ENCODE data around the gene NOSTRIN. TPM values are rescaled to one million over a fixed set of nuclear protein-coding genes. Genes with fewer than 3 reads are reported as not detected.

The NOSTRIN gene
- total and polyA plus RNA-seq, 4 donors: 4.1 to 16.7 (median 8.5) TPM

GRCh38 chr2:168910330-168910729, 107.9 kb downstream of the NOSTRIN start:
- 76% methylated on average over 5 of the region's 5 CpGs for WGBS

GRCh38 chr2:168912466-168912865, 110.0 kb downstream of the NOSTRIN start:
- no peak overlapping the region for H3K9ac ChIP-seq (ENCODE audit: low read depth in 1 of 2, low read length in 2 of 2)
- no peak overlapping the region for H3K27ac ChIP-seq (ENCODE audit: low read depth in 1 of 2, low read length in 2 of 2)
- H3K27me3 ChIP-seq (ENCODE audit: control insufficient read depth in 4 of 4, insufficient read depth in 4 of 4, low read length in 3 of 4): no peaks in the 10 kb centered on the region
- no peak for DNase-seq (ENCODE audit: low spot score)
- 62% methylated on average over 6 of the region's 6 CpGs for WGBS
- TF ChIP-seq FOXA2 (IDR thresholded peaks at IDR 0.05): no peak
- TF ChIP-seq RAD21 (IDR thresholded peaks at IDR 0.05): no peak
- no peak for TF ChIP-seq EGR1 (IDR thresholded peaks at IDR 0.05; ENCODE audit: low read depth in 2 of 2)
- TF ChIP-seq RXRA (IDR thresholded peaks at IDR 0.05): no peak
- no peak for TF ChIP-seq FOXA1 (IDR thresholded peaks at IDR 0.05)
- TF ChIP-seq MAX (IDR thresholded peaks at IDR 0.05): no peak
- TF ChIP-seq HNF4G (IDR thresholded peaks at IDR 0.05): no peak
- no peak for TF ChIP-seq HNF4A (conservative IDR thresholded peaks at IDR 0.05)
- TF ChIP-seq ATF3 (IDR thresholded peaks at IDR 0.05): no peak
- TF ChIP-seq REST (IDR thresholded peaks at IDR 0.05): no peak
- TF ChIP-seq GABPA (IDR thresholded peaks at IDR 0.05 in 1 of 2, conservative IDR thresholded peaks at IDR 0.05 in 1 of 2): no peak
- peaks cover 0 to 5% (median 2%) of the 10 kb centered on the region in 4 donors for H3K9me3 ChIP-seq (ENCODE audit: control insufficient read depth in 4 of 4, low read length in 3 of 4)
- no peaks in the 10 kb centered on the region for H3K36me3 ChIP-seq (ENCODE audit: control insufficient read depth in 4 of 4, insufficient read depth in 3 of 4, low read depth in 1 of 4, low read length in 3 of 4)
- H3K4me1 ChIP-seq (ENCODE audit: control insufficient read depth in 4 of 4, insufficient read depth in 4 of 4, low read length in 3 of 4): peaks cover 2 to 11% (median 7%) of the 10 kb centered on the region in 4 donors
- H3K4me3 ChIP-seq (ENCODE audit: low read depth in 1 of 3, low read length in 3 of 3): no peak overlapping the region

More at GRCh38 chr2:168910330-168910729, 107.9 kb downstream of the NOSTRIN start:
- Histone ChIP-seq H3K9me3 (ENCODE audit: control insufficient read depth in 4 of 4, low read length in 3 of 4) (no peaks in the 10 kb centered on the region), H3K4me3 (ENCODE audit: low read depth in 1 of 3, low read length in 3 of 3) (no peak overlapping the region), H3K4me1 (ENCODE audit: control insufficient read depth in 4 of 4, insufficient read depth in 4 of 4, low read length in 3 of 4) (peaks cover 2 to 11% (median 7%) of the 10 kb centered on the region in 4 donors), H3K27ac (ENCODE audit: low read depth in 1 of 2, low read length in 2 of 2) (no peak overlapping the region), H3K9ac (ENCODE audit: low read depth in 1 of 2, low read length in 2 of 2) (no peak overlapping the region), H3K27me3 (ENCODE audit: control insufficient read depth in 4 of 4, insufficient read depth in 4 of 4, low read length in 3 of 4) (no peaks in the 10 kb centered on the region), H3K36me3 (ENCODE audit: control insufficient read depth in 4 of 4, insufficient read depth in 3 of 4, low read depth in 1 of 4, low read length in 3 of 4) (no peaks in the 10 kb centered on the region)
- no peak for DNase-seq (ENCODE audit: low spot score)
- TF ChIP-seq NR2F2 (IDR thresholded peaks at IDR 0.05): no peak
- no peak for TF ChIP-seq GABPA (IDR thresholded peaks at IDR 0.05 in 1 of 2, conservative IDR thresholded peaks at IDR 0.05 in 1 of 2)

- H3K36me3 ChIP-seq (ENCODE audit: control insufficient read depth in 4 of 4, insufficient read depth in 3 of 4, low read depth in 1 of 4, low read length in 3 of 4): no peaks in the 10 kb centered on the region
- WGBS: 18% methylated on average over 21 of the region's 21 CpGs
- H3K27ac ChIP-seq (ENCODE audit: low read depth in 1 of 2, low read length in 2 of 2): no peak overlapping the region
- H3K9me3 ChIP-seq (ENCODE audit: control insufficient read depth in 4 of 4, low read length in 3 of 4): peaks cover 0 to 5% (median 2%) of the 10 kb centered on the region in 4 donors
- H3K27me3 ChIP-seq (ENCODE audit: control insufficient read depth in 4 of 4, insufficient read depth in 4 of 4, low read length in 3 of 4): no peaks in the 10 kb centered on the region
- H3K4me3 ChIP-seq (ENCODE audit: low read depth in 1 of 3, low read length in 3 of 3): peak overlapping the region in 1 of 3 donors; percentile 7
- peaks cover 2 to 11% (median 7%) of the 10 kb centered on the region in 4 donors for H3K4me1 ChIP-seq (ENCODE audit: control insufficient read depth in 4 of 4, insufficient read depth in 4 of 4, low read length in 3 of 4)
- H3K9ac ChIP-seq (ENCODE audit: low read depth in 1 of 2, low read length in 2 of 2): no peak overlapping the region
- DNase-seq (ENCODE audit: low spot score): no peak
- TF ChIP-seq GABPA (IDR thresholded peaks at IDR 0.05 in 1 of 2, conservative IDR thresholded peaks at IDR 0.05 in 1 of 2): no peak
- TF ChIP-seq FOXA2 (IDR thresholded peaks at IDR 0.05): no peak
- no peak for TF ChIP-seq EGR1 (IDR thresholded peaks at IDR 0.05; ENCODE audit: low read depth in 2 of 2)
- no peak for TF ChIP-seq SP1 (IDR thresholded peaks at IDR 0.05)
- TF ChIP-seq NR2F2 (IDR thresholded peaks at IDR 0.05): no peak
- TF ChIP-seq HNF4A (conservative IDR thresholded peaks at IDR 0.05): no peak
- no peak for TF ChIP-seq YY1 (IDR thresholded peaks at IDR 0.05)
- no peak for TF ChIP-seq HNF4G (IDR thresholded peaks at IDR 0.05)
- no peak for TF ChIP-seq JUND (IDR thresholded peaks at IDR 0.05)
- no peak for TF ChIP-seq REST (IDR thresholded peaks at IDR 0.05)
- no peak for TF ChIP-seq TAF1 (conservative IDR thresholded peaks at IDR 0.05)
- no peak for TF ChIP-seq FOXA1 (IDR thresholded peaks at IDR 0.05)
- no peak for TF ChIP-seq ZBTB33 (IDR thresholded peaks at IDR 0.05)
- no peak for TF ChIP-seq RAD21 (IDR thresholded peaks at IDR 0.05)
These were observed 110.5 kb downstream of the NOSTRIN start for GRCh38 chr2:168912901-168913369.

All from liver (tissue), 9 donors.